ENCODE data around the gene COL16A1.

GRCh38 chr1:31642366-31642765 is 61.5 kb downstream of the COL16A1 start:
- no peak for TF ChIP-seq POLR2AphosphoS5 (IDR thresholded peaks at IDR 0.05)
- no peak for TF ChIP-seq CTCF (IDR thresholded peaks at IDR 0.05)

Data from transverse colon (tissue), 4 donors.